Activated CD8-positive, alpha-beta T cell treated with anti-CD3 and anti-CD28 coated beads, Interleukin-2, amount 10 ng/mL, durations not matched to agents 7 days and 5 days (primary cell): ENCODE results near the gene TMEFF2. TPM values are rescaled to one million over a fixed set of nuclear protein-coding genes. Genes with fewer than 3 reads are reported as not detected.

Source experiments
- ATAC-seq: fragments of 150-1000 bp; cut with Tn5 transposase; one replicate; pipeline ENCODE4 v1.10.0; 2021; ENCODE audit warnings: moderate library complexity
- CTCF ChIA-PET: fragments of 350-600 bp; sonication (Branson Sonifier 250); formaldehyde crosslinking; loops from one replicate; lab custom pipeline; 2021; ENCODE audit warnings: antibody characterized with exemption; lab: Charles Lee
- POLR2A ChIA-PET: fragments of 350-600 bp; sonication (Branson Sonifier 250); formaldehyde crosslinking; loops from one replicate; lab custom pipeline; 2021; ENCODE audit warnings: antibody characterized with exemption; lab: Charles Lee
- DNase-seq: peaks from one replicate; pipeline ENCODE4 v3.0.0-alpha.2; 2020
- H3K27ac Mint-ChIP-seq: one replicate; pipeline ENCODE4 v1.8.0; 2021; ENCODE audit warnings: mild to moderate bottlenecking, mixed read lengths
- H3K27me3 Mint-ChIP-seq: one replicate; pipeline ENCODE4 v1.8.0; 2021; ENCODE audit warnings: low read depth, mixed read lengths
- H3K36me3 Mint-ChIP-seq: one replicate; pipeline ENCODE4 v1.8.0; 2021; ENCODE audit warnings: low read depth, mixed read lengths
- H3K4me1 Mint-ChIP-seq: one replicate; pipeline ENCODE4 v1.8.0; 2021; ENCODE audit warnings: low read depth, mixed read lengths
- H3K4me3 Mint-ChIP-seq: one replicate; pipeline ENCODE4 v1.8.0; 2021; ENCODE audit warnings: mild to moderate bottlenecking, mixed read lengths
- H3K9me3 Mint-ChIP-seq: one replicate; pipeline ENCODE4 v1.8.0; 2022; ENCODE audit warnings: mixed read lengths; ENCODE audit not compliant: insufficient read depth
- total RNA-seq, 2 experiments: library from RNA; stranded (reverse); gene quantifications; one replicate each; pipeline ENCODE4 v1.2.3, GENCODE V29; 2021

TMEFF2 gene
- total RNA-seq, 2 experiments from 2014 or later: not detected

- Mint-ChIP-seq H3K4me1 (no peaks in the 10 kb centered on the region), H3K9me3 (no peaks in the 10 kb centered on the region), H3K27ac (no peak overlapping the region), H3K4me3 (no peak overlapping the region), H3K36me3 (no peaks in the 10 kb centered on the region), H3K27me3 (peaks cover 8% of the 10 kb centered on the region)
- POLR2A ChIA-PET: no interaction called here
- DNase-seq (no peak), ATAC-seq (no peak)
- CTCF ChIA-PET: no interaction called here
Measured at GRCh38 chr2:191951376-191951775, 243.4 kb downstream of the TMEFF2 start.

GRCh38 chr2:191950132-191950874 is 244.4 kb downstream of the TMEFF2 start:
- Mint-ChIP-seq H3K27me3 (peaks cover 6% of the 10 kb centered on the region), H3K9me3 (no peaks in the 10 kb centered on the region), H3K4me1 (no peaks in the 10 kb centered on the region), H3K36me3 (no peaks in the 10 kb centered on the region), H3K27ac (no peak overlapping the region), H3K4me3 (no peak overlapping the region)
- ChIA-PET CTCF (no interaction called here), POLR2A (no interaction called here)
- ATAC-seq: no peak
- no peak for DNase-seq

GRCh38 chr2:191947235-191947634 is 247.5 kb downstream of the TMEFF2 start:
- ChIA-PET CTCF (interaction anchor here (0.6 kb wide), 1 partner anchor 215 kb away, joined by 3 read pairs; no protein-coding TSS in a partner anchor), POLR2A (no interaction called here)
- Mint-ChIP-seq H3K4me1 (no peaks in the 10 kb centered on the region), H3K27me3 (peaks cover 14% of the 10 kb centered on the region), H3K4me3 (no peak overlapping the region), H3K36me3 (no peaks in the 10 kb centered on the region), H3K27ac (no peak overlapping the region), H3K9me3 (no peaks in the 10 kb centered on the region)
- DNase-seq (no peak), ATAC-seq (no peak)

- DNase-seq (no peak), ATAC-seq (no peak)
- no peak overlapping the region for H3K4me3 Mint-ChIP-seq
- H3K27me3 Mint-ChIP-seq: peaks cover 14% of the 10 kb centered on the region
- POLR2A ChIA-PET: no interaction called here
- CTCF ChIA-PET: no interaction called here
- H3K27ac Mint-ChIP-seq: no peak overlapping the region
- no peaks in the 10 kb centered on the region for H3K9me3 Mint-ChIP-seq
- H3K4me1 Mint-ChIP-seq: no peaks in the 10 kb centered on the region
- no peaks in the 10 kb centered on the region for H3K36me3 Mint-ChIP-seq
Measured at GRCh38 chr2:191946471-191947182, 248.1 kb downstream of the TMEFF2 start.

- Mint-ChIP-seq H3K4me3 (no peak overlapping the region), H3K27me3 (peaks cover 11% of the 10 kb centered on the region), H3K27ac (no peak overlapping the region), H3K9me3 (no peaks in the 10 kb centered on the region), H3K36me3 (no peaks in the 10 kb centered on the region), H3K4me1 (no peaks in the 10 kb centered on the region)
- ATAC-seq (no peak), DNase-seq (no peak)
- ChIA-PET CTCF (no interaction called here), POLR2A (no interaction called here)
Measured at GRCh38 chr2:191945623-191946022, 249.1 kb downstream of the TMEFF2 start.

GRCh38 chr2:191942739-191943103 is 252.0 kb downstream of the TMEFF2 start:
- no peaks in the 10 kb centered on the region for H3K36me3 Mint-ChIP-seq
- ChIA-PET POLR2A (no interaction called here), CTCF (no interaction called here)
- ATAC-seq (no peak), DNase-seq (no peak)
- no peaks in the 10 kb centered on the region for H3K4me1 Mint-ChIP-seq
- no peaks in the 10 kb centered on the region for H3K9me3 Mint-ChIP-seq
- H3K27ac Mint-ChIP-seq: no peak overlapping the region
- H3K27me3 Mint-ChIP-seq: peaks cover 13% of the 10 kb centered on the region
- H3K4me3 Mint-ChIP-seq: no peak overlapping the region

- H3K27me3 Mint-ChIP-seq: peaks cover 12% of the 10 kb centered on the region
- no peaks in the 10 kb centered on the region for H3K36me3 Mint-ChIP-seq
- no peak overlapping the region for H3K4me3 Mint-ChIP-seq
- ATAC-seq (no peak), DNase-seq (no peak)
- POLR2A ChIA-PET: no interaction called here
- CTCF ChIA-PET: no interaction called here
- H3K9me3 Mint-ChIP-seq: no peaks in the 10 kb centered on the region
- H3K27ac Mint-ChIP-seq: no peak overlapping the region
- no peaks in the 10 kb centered on the region for H3K4me1 Mint-ChIP-seq
Measured at GRCh38 chr2:191942090-191942738, 252.5 kb downstream of the TMEFF2 start.

- no peak for DNase-seq
- Mint-ChIP-seq H3K36me3 (no peaks in the 10 kb centered on the region), H3K9me3 (no peaks in the 10 kb centered on the region), H3K27me3 (peaks cover 12% of the 10 kb centered on the region), H3K4me1 (no peaks in the 10 kb centered on the region), H3K27ac (no peak overlapping the region), H3K4me3 (no peak overlapping the region)
- ATAC-seq: no peak
- ChIA-PET POLR2A (no interaction called here), CTCF (no interaction called here)
Measured at GRCh38 chr2:191941376-191941929, 253.3 kb downstream of the TMEFF2 start.

GRCh38 chr2:191938779-191939178 is 256.0 kb downstream of the TMEFF2 start:
- no peak overlapping the region for H3K27ac Mint-ChIP-seq
- H3K9me3 Mint-ChIP-seq: no peaks in the 10 kb centered on the region
- POLR2A ChIA-PET: no interaction called here
- CTCF ChIA-PET: no interaction called here
- ATAC-seq (no peak), DNase-seq (no peak)
- no peaks in the 10 kb centered on the region for H3K36me3 Mint-ChIP-seq
- H3K4me1 Mint-ChIP-seq: no peaks in the 10 kb centered on the region
- H3K27me3 Mint-ChIP-seq: peaks cover 17% of the 10 kb centered on the region
- no peak overlapping the region for H3K4me3 Mint-ChIP-seq

GRCh38 chr2:191936882-191937405 is 257.8 kb downstream of the TMEFF2 start:
- H3K4me3 Mint-ChIP-seq: no peak overlapping the region
- H3K9me3 Mint-ChIP-seq: no peaks in the 10 kb centered on the region
- CTCF ChIA-PET: no interaction called here
- peaks cover 8% of the 10 kb centered on the region for H3K27me3 Mint-ChIP-seq
- H3K27ac Mint-ChIP-seq: no peak overlapping the region
- no peaks in the 10 kb centered on the region for H3K36me3 Mint-ChIP-seq
- no peaks in the 10 kb centered on the region for H3K4me1 Mint-ChIP-seq
- DNase-seq: no peak
- POLR2A ChIA-PET: no interaction called here
- no peak for ATAC-seq

GRCh38 chr2:191935247-191935646 is 259.5 kb downstream of the TMEFF2 start:
- Mint-ChIP-seq H3K27me3 (peaks cover 7% of the 10 kb centered on the region), H3K4me1 (no peaks in the 10 kb centered on the region), H3K4me3 (no peak overlapping the region), H3K36me3 (no peaks in the 10 kb centered on the region), H3K9me3 (no peaks in the 10 kb centered on the region), H3K27ac (no peak overlapping the region)
- ChIA-PET POLR2A (no interaction called here), CTCF (no interaction called here)
- ATAC-seq (no peak), DNase-seq (no peak)
